Omental fat pad (tissue), 4 donors: ENCODE measurements around the gene ADGRL3. TPM values are rescaled to one million over a fixed set of nuclear protein-coding genes. Genes with fewer than 3 reads are reported as not detected.

ENCODE experiments used
- ATAC-seq: fragments of 150-250 bp; one replicate; pipeline ENCODE4 v1.9.1; 2016; ENCODE audit warnings: mild to moderate bottlenecking, moderate library complexity; ENCODE audit not compliant: low FRiP score
- DNase-seq: peaks from one replicate; pipeline ENCODE4 v3.0.0-alpha.2; 2019; ENCODE audit warnings: low spot score
- CTCF ChIP-seq, 3 donors: fragments of 450-650 bp; IDR thresholded peaks; one replicate each; pipeline ENCODE4 v1.5.1; 2016 to 2017; ENCODE audit warnings: antibody characterized with exemption in 3 of 3, mild to moderate bottlenecking in 3 of 3, moderate library complexity in 2 of 3
- total RNA-seq, 4 donors: library from RNA; depleted of rRNA; stranded (reverse); fragments of >200 nt; gene quantifications; one replicate each; pipeline ENCODE4 v1.1.0, GENCODE V29; 2016

The ADGRL3 gene
- total RNA-seq, 4 donors from 2014 or later, result 2.5 to 16.4 (median 4.6) TPM

- DNase-seq, result no peak
- TF ChIP-seq CTCF (IDR thresholded peaks at IDR 0.05), result no peak
- no peak for ATAC-seq
These were observed 570.3 kb downstream of the ADGRL3 start for GRCh38 chr4:61770456-61770855.

- DNase-seq, result no peak
- no peak for TF ChIP-seq CTCF (IDR thresholded peaks at IDR 0.05)
- no peak for ATAC-seq
These were observed 570.9 kb downstream of the ADGRL3 start for GRCh38 chr4:61771056-61771455.

DNA sequence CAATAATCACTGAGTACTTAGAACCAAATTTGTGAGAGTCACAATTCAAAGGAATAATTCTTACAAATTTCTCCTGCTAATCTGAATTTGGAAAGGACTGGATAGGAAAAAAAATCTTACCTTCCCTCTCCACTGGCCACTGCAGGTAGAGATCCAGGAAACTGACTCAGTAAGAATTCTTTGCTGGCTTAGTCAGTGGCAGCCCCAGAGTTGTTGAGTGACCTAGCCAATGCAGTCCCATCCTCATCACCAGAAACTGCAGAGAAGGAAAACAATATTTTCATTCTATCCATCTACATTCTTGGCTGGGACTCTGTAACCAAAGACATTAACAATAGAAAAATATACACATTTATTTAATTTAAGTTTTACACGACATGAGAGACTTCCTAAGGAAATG, 572.0 kb downstream of the ADGRL3 start:
- no peak for ATAC-seq
- no peak for DNase-seq
- TF ChIP-seq CTCF (IDR thresholded peaks at IDR 0.05), result no peak

- no peak for TF ChIP-seq CTCF (IDR thresholded peaks at IDR 0.05)
- DNase-seq, result no peak
- no peak for ATAC-seq
These were observed 573.6 kb downstream of the ADGRL3 start for GRCh38 chr4:61773655-61774245.

DNA sequence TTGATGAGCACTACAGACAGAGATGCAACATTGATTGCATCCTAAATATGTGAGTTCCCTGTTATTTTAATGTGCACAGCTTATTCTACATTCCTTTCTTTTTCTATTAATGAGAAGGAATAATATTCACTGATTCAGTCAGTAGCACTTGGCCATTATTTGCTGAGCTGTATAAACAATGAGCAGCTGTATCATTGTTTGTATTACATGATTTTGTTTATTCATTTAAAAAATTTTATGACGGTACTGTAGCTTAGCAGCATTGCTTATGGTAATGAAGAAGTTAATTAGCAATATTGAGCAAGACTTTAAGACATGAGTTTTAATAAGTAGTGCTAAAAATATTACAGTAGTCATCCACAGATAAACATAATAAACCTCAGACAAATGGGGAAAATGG, 582.0 kb downstream of the ADGRL3 start:
- TF ChIP-seq CTCF (IDR thresholded peaks at IDR 0.05), result no peak
- no peak for DNase-seq
- no peak for ATAC-seq

GRCh38 chr4:61783050-61783449, 582.9 kb downstream of the ADGRL3 start:
- ATAC-seq, result no peak
- no peak for DNase-seq
- no peak for TF ChIP-seq CTCF (IDR thresholded peaks at IDR 0.05)

GRCh38 chr4:61785761-61786160, 585.6 kb downstream of the ADGRL3 start:
- ATAC-seq (no peak), DNase-seq (no peak)
- no peak for TF ChIP-seq CTCF (IDR thresholded peaks at IDR 0.05)
